Adrenal gland (tissue), 5 donors: ENCODE results near the gene SIRPD.

Experiments
- CTCF ChIP-seq, 6 experiments: fragments of 450-650 bp in 4 of 6; fragments of 200-600 bp in 2 of 6; sonication (generic) in 1 of 6; IDR thresholded peaks; 1 replicate in 5 of 6; 2 replicates in 1 of 6; pipeline versions ENCODE4 v1.5.1 to v1.8.0; 2016 to 2021; ENCODE audit warnings: antibody characterized with exemption in 6 of 6, mild to moderate bottlenecking in 2 of 6, moderate library complexity in 1 of 6
- POLR2A ChIP-seq, 2 donors: fragments of 450-650 bp; IDR thresholded peaks; one replicate each; pipeline ENCODE4 v1.6.1; 2017; ENCODE audit warnings: antibody characterized with exemption in 2 of 2, mild to moderate bottlenecking in 2 of 2, moderate library complexity in 1 of 2
- donor health status: DM: no; HTN: no; CAD: no.

- TF ChIP-seq CTCF (IDR thresholded peaks at IDR 0.05) (no peak), POLR2A (IDR thresholded peaks at IDR 0.05) (no peak)
These were observed at the start of gene SIRPD for GRCh38 chr20:1557605-1558004.
